Breast epithelium (tissue), 3 donors: Measurements from ENCODE around the gene ABCC1.

Experiments used
- CTCF ChIP-seq, 3 donors: fragments of 450-650 bp; IDR thresholded peaks; one replicate each; pipeline ENCODE4 v1.5.1; 2016 to 2017; ENCODE audit warnings: antibody characterized with exemption in 3 of 3, mild to moderate bottlenecking in 3 of 3, moderate library complexity in 3 of 3
- POLR2AphosphoS5 ChIP-seq, 3 donors: sonication (generic); formaldehyde crosslinking; IDR thresholded peaks; one replicate each; pipeline ENCODE4 v1.6.1; 2017; ENCODE audit warnings: antibody characterized with exemption in 3 of 3

- TF ChIP-seq CTCF (IDR thresholded peaks at IDR 0.05) (no peak), POLR2AphosphoS5 (IDR thresholded peaks at IDR 0.05) (no peak)
Observed at GRCh38 chr16:15990902-15991301, 41.5 kb downstream of the ABCC1 start.
